ENCODE data around the gene COL27A1. TPM values are rescaled to one million over a fixed set of nuclear protein-coding genes. Genes with fewer than 3 reads are reported as not detected.

COL27A1 gene
- total RNA-seq, 3 donors from 2014 or later: 3.5 to 22.0 (median 6.7) TPM

DNA sequence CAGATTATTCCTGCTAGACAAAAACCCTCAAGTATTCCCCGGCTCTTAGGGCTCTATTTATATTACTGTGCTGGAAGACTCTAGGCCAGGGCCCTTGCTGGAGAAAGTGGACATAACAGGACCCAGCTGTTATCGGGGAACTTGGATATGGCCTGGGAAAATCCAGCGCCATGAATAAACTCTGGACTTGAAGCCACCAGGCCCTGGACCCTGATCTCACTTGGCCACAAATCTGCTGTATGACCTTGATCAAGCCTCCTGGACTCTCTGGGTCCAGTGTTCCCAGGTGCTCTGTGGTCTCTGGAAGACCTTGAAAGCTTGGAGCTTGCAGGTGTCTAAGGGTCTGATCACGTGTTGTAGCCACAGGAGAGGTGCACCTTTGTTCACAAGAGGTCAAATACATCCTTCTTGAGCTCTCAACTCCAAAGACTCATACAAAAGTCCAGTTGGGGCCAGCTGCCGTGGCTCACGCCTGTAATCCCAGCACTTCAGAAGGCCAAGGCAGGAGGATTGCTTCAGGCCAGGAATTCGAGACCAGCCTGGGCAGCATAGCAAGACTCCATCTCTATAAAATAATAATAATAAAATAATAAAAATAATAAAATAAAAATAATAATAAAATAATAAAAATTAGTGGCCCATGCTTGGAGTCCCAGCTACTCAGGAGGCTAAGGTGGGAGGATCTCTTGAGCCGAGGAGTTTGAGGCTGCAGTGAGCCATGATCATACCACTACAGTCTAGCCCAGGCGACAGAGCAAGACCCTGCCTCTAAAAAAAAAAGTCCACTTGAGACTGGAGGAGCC, 26.5 kb downstream of the COL27A1 start:
- Histone ChIP-seq H3K27me3 (no peaks in the 10 kb centered on the region), H3K4me3 (no peak overlapping the region), H3K9me3 (no peaks in the 10 kb centered on the region), H3K27ac (peak overlapping the region in 1 of 2 donors; percentile 25), H3K36me3 (no peaks in the 10 kb centered on the region), H3K4me1 (no peaks in the 10 kb centered on the region)
- intact Hi-C loops (cut with DNase I; ENCODE audit: low total_unique reads): no loop called here
- no peak for DNase-seq (ENCODE audit: low spot score in 2 of 2)
- TF ChIP-seq CTCF (IDR thresholded peaks at IDR 0.05) (no peak), POLR2A (IDR thresholded peaks at IDR 0.05) (no peak), POLR2AphosphoS5 (IDR thresholded peaks at IDR 0.05) (no peak)

DNA sequence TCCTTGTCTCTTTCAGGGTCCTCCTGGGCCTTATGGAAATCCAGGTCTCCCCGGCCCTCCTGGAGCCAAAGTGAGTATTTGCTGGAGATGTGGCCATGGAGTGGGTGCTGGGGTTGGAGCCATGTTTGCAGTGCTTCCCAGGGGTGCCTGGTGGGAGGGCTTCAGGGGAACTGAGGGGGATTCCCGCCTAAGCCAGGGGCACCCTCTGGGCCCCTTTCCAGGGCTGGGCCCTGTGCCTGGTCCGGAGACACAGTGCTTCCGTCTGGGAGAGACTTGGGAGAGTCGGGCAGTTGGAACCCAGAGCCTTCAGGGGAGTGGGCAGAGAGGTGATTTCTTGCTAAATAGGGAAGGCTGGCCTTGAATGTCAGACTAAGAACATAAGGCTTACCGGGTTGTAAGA, 27.7 kb downstream of the COL27A1 start:
- Histone ChIP-seq H3K4me1 (no peaks in the 10 kb centered on the region), H3K27ac (no peak overlapping the region)
- DNase-seq (ENCODE audit: low spot score in 2 of 2): no peak

DNA sequence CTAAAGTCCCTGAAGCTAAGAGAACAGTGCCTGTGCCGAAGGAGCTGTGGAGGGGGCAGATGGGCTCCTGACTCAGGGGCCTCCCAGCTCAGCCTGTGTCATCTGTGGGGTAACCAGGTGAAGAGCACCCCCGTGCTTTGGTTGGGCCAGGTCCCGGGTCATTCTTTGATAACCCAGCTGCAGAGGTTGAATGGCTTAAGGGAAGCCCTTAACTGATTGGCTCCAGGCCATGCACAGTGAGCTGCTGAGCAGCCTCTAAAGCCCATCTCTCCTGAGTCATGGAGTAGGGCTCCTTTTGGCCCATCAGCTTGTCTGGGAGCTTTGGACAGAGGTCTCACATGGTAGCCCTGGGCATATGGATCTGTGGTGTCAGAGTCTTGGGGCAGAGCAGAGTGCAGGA, 28.7 kb downstream of the COL27A1 start:
- TF ChIP-seq CTCF (IDR thresholded peaks at IDR 0.05): no peak
- TF ChIP-seq POLR2AphosphoS5 (IDR thresholded peaks at IDR 0.05): no peak
- no peak for TF ChIP-seq POLR2A (IDR thresholded peaks at IDR 0.05)
- no peak for DNase-seq (ENCODE audit: low spot score in 2 of 2)
- Histone ChIP-seq H3K4me3 (no peak overlapping the region), H3K36me3 (no peaks in the 10 kb centered on the region), H3K4me1 (no peaks in the 10 kb centered on the region), H3K27me3 (no peaks in the 10 kb centered on the region), H3K27ac (no peak overlapping the region), H3K9me3 (no peaks in the 10 kb centered on the region)
- intact Hi-C loops (cut with DNase I; ENCODE audit: low total_unique reads): no loop called here

More for the DNA sequence above, 27.7 kb downstream of the COL27A1 start:
- intact Hi-C loops (cut with DNase I; ENCODE audit: low total_unique reads): no loop called here
- H3K4me3 ChIP-seq: no peak overlapping the region
- H3K9me3 ChIP-seq: no peaks in the 10 kb centered on the region
- H3K27me3 ChIP-seq: no peaks in the 10 kb centered on the region
- H3K36me3 ChIP-seq: no peaks in the 10 kb centered on the region
- TF ChIP-seq CTCF (IDR thresholded peaks at IDR 0.05) (no peak), POLR2AphosphoS5 (IDR thresholded peaks at IDR 0.05) (no peak), POLR2A (IDR thresholded peaks at IDR 0.05) (no peak)

DNA sequence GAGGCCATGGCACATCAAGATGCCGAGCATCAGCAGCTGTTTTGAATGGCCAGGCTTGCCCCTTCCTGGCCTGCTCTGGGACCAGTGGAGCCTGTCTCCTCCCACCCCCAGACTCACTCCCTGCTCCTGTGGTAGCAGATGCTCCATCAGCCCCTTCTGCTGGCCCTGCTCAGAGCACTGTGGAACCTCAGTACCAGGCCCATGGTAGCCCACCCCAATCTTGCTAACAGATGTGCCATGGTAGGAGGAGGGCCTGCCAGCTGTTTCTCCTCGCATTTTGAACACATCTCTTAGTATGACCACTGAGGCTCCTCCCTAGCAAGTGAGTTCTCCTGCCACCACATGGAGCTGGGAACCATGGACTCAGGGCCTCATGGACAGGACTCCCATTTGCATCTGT, 29.5 kb downstream of the COL27A1 start:
- no peak for TF ChIP-seq POLR2AphosphoS5 (IDR thresholded peaks at IDR 0.05)
- no peak for TF ChIP-seq CTCF (IDR thresholded peaks at IDR 0.05)
- no peak for TF ChIP-seq POLR2A (IDR thresholded peaks at IDR 0.05)
- Histone ChIP-seq H3K4me3 (no peak overlapping the region), H3K4me1 (no peaks in the 10 kb centered on the region), H3K27ac (no peak overlapping the region), H3K36me3 (no peaks in the 10 kb centered on the region), H3K27me3 (no peaks in the 10 kb centered on the region), H3K9me3 (peaks cover 0 to 4% of the 10 kb centered on the region in 2 donors)
- intact Hi-C loops (cut with DNase I; ENCODE audit: low total_unique reads): no loop called here
- no peak for DNase-seq (ENCODE audit: low spot score in 2 of 2)

DNA sequence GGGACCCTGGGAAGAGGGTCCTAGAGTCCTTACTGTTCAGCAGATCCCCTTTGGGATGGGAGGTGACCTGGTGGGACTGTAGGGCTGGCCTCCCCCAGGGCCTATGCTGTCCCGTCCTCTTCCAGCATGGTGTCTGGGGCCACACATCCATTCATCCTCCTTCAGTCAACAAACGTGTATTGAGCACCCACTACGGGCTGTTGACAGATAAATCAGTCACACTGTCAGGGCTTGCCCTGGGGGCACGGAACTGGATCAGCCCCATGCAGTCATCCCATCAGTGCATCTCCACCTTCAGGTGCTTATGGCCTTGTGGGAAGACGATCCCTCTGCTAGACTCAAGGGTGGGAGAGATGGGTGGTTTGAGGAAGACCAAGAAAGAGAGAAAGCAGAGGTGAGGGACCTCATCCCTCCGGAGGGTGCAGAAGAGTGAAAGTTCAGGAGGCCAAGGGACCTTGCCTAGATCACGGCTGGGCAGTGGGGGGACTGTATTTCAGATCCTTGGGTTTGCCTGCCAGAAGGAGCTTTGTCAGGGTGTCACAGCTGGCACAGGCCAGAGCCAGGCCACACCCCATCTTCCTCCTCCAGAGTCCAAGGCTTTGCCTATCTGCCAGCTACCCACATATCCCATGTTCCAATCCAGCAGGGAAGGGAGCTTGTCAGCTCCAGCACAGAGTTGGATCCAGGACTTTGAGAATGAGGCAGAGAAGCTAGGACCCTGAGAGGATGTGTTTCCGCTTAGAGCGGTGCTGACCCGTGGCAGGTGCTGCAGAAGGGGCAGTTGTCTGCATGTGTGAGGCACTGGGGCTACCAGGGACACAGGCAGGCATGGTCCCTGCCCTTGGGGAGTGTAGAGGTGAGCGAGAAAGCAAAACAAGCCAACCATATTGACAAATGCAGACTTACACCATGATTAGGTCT, 30.5 kb downstream of the COL27A1 start:
- Histone ChIP-seq H3K4me3 (no peak overlapping the region), H3K4me1 (no peaks in the 10 kb centered on the region), H3K36me3 (no peaks in the 10 kb centered on the region), H3K9me3 (peaks cover 0 to 6% of the 10 kb centered on the region in 2 donors), H3K27ac (no peak overlapping the region), H3K27me3 (no peaks in the 10 kb centered on the region)
- intact Hi-C loops (cut with DNase I; ENCODE audit: low total_unique reads): no loop called here
- no peak for DNase-seq (ENCODE audit: low spot score in 2 of 2)
- no peak for TF ChIP-seq POLR2A (IDR thresholded peaks at IDR 0.05)
- TF ChIP-seq POLR2AphosphoS5 (IDR thresholded peaks at IDR 0.05): no peak
- TF ChIP-seq CTCF (IDR thresholded peaks at IDR 0.05): no peak
